ENCODE measurements around the gene ATP13A3.

The ATP13A3 gene

DNA sequence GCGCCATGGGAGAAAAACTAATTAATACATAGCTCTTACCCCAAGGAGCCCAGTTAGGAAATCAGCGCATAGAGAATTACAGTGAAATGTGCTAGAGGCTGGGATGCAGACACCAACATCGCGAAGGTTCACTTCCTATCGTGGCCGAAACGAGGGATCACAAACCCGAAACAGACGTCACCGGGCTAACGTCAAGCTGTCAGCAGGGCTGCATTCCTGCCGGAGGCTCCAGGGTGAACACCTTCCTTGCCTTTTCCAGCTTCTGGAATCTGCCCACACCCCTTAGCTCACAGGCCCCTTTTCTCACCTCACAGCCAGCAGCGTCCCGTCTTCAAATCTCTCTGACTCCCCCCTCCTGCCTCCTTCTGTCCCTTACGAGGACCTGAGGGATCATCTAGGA, 100.7 kb downstream of the ATP13A3 start:
- peaks cover 40 to 43% of the 10 kb centered on the region in 2 donors for H3K27me3 Mint-ChIP-seq
- H3K4me3 Mint-ChIP-seq: no peak overlapping the region
- peaks cover 3% of the 10 kb centered on the region for H3K36me3 Mint-ChIP-seq (ENCODE audit: insufficient read depth)
- no peak for DNase-seq
- no peak for ATAC-seq (replicated peaks)
- H3K27ac Mint-ChIP-seq: no peak overlapping the region
- H3K9me3 Mint-ChIP-seq: no peaks in the 10 kb centered on the region
- peaks cover 0 to 8% of the 10 kb centered on the region in 2 donors for H3K4me1 Mint-ChIP-seq (ENCODE audit: low read depth in 2 of 2)

DNA sequence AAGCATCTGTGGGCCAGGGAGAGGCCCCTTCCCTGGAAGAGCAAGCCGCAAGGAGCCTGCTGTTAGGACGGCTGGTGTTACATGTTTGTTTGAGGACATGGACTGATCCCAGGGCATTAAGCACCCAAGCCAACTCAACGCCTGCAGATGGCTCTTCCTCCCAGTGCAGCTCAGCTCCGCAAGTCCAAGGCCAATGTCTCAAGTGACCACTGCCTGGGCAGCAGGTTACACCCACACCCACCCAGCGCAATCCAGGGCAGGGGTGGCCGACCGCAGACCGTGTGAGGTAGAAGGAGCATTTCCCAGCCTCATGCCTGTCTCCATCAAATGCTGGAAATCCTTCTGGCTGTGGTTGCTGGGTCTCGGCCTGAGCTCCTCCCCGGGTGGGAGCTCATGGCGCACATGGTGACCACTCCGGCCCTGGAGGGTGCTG, 102.2 kb downstream of the ATP13A3 start:
- DNase-seq: no peak
- H3K36me3 Mint-ChIP-seq (ENCODE audit: insufficient read depth): peaks cover 3% of the 10 kb centered on the region
- H3K9me3 Mint-ChIP-seq: no peaks in the 10 kb centered on the region
- H3K4me3 Mint-ChIP-seq: no peak overlapping the region
- no peak overlapping the region for H3K27ac Mint-ChIP-seq
- no peak for ATAC-seq (replicated peaks)
- H3K27me3 Mint-ChIP-seq: peaks cover 37 to 53% of the 10 kb centered on the region in 2 donors
- peaks cover 0 to 8% of the 10 kb centered on the region in 2 donors for H3K4me1 Mint-ChIP-seq (ENCODE audit: low read depth in 2 of 2)

DNA sequence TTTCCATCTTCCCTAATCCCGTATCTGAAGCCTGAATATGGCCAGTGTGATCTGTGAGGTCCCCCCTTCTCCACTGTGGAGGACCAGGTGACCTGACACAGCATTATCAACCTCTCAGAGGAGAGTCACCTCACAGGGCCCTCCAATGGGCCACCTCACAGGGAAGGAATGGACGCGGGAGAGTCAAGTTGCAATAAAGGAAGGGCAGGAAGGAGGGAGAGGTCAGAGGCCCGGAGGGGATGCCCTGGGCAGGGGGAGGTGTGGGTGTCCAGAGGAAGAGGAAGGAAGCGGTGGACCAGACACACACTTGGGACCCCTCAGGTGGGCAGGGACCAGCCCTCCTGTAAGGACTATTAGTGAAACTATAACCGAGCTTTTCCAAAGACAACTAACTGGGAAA, 102.6 kb downstream of the ATP13A3 start:
- Mint-ChIP-seq H3K36me3 (ENCODE audit: insufficient read depth) (peaks cover 3% of the 10 kb centered on the region), H3K27ac (no peak overlapping the region), H3K27me3 (peaks cover 33 to 58% of the 10 kb centered on the region in 2 donors), H3K9me3 (no peaks in the 10 kb centered on the region), H3K4me1 (ENCODE audit: low read depth in 2 of 2) (peaks cover 0 to 5% of the 10 kb centered on the region in 2 donors), H3K4me3 (no peak overlapping the region)
- DNase-seq: no peak
- no peak for ATAC-seq (replicated peaks)

DNA sequence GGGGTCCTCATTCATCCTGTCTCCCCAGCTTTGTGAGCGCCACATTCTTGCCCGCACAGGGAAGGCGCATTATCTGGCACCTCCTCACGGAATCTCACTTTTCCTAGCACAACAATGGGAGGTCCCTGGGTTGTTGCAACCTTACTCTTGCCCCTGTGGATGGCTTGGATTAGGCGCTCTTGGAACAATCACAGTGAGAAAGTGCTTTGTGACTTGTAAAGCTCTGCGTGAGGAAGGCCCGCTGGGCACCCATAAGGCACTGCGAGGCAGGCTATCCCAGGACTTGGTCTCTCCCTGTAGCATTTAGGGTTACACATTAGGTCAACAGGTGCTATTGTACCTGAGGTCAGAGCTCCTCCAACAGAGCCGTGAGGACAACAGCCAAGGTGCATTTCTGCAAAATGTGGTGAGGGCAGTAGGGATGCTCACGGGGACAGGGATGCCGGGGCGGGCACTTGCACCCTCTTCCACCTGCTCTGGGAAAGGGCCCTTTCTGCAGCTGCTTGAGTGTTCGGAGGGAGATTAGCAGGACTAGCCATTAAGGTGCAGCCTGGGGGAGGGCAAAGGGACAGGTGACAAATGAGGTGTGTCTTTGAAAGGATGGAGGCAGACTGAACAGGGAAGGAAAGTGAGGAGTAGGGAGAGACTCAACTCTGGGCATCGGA, 103.4 kb downstream of the ATP13A3 start:
- H3K4me1 Mint-ChIP-seq (ENCODE audit: low read depth in 2 of 2): peaks cover 0 to 5% of the 10 kb centered on the region in 2 donors
- H3K9me3 Mint-ChIP-seq: no peaks in the 10 kb centered on the region
- peaks cover 3% of the 10 kb centered on the region for H3K36me3 Mint-ChIP-seq (ENCODE audit: insufficient read depth)
- no peak overlapping the region for H3K4me3 Mint-ChIP-seq
- no peak for ATAC-seq (replicated peaks)
- peaks cover 39 to 65% of the 10 kb centered on the region in 2 donors for H3K27me3 Mint-ChIP-seq
- DNase-seq: no peak
- H3K27ac Mint-ChIP-seq: no peak overlapping the region

- DNase-seq: no peak
- no peak for ATAC-seq (replicated peaks)
- Mint-ChIP-seq H3K36me3 (ENCODE audit: insufficient read depth) (peaks cover 3% of the 10 kb centered on the region), H3K4me1 (ENCODE audit: low read depth in 2 of 2) (peaks cover 0 to 5% of the 10 kb centered on the region in 2 donors), H3K4me3 (no peak overlapping the region), H3K27ac (no peak overlapping the region), H3K9me3 (no peaks in the 10 kb centered on the region), H3K27me3 (peaks cover 41 to 71% of the 10 kb centered on the region in 2 donors)
Observed at GRCh38 chr3:194382892-194383223, 103.9 kb downstream of the ATP13A3 start.

DNA sequence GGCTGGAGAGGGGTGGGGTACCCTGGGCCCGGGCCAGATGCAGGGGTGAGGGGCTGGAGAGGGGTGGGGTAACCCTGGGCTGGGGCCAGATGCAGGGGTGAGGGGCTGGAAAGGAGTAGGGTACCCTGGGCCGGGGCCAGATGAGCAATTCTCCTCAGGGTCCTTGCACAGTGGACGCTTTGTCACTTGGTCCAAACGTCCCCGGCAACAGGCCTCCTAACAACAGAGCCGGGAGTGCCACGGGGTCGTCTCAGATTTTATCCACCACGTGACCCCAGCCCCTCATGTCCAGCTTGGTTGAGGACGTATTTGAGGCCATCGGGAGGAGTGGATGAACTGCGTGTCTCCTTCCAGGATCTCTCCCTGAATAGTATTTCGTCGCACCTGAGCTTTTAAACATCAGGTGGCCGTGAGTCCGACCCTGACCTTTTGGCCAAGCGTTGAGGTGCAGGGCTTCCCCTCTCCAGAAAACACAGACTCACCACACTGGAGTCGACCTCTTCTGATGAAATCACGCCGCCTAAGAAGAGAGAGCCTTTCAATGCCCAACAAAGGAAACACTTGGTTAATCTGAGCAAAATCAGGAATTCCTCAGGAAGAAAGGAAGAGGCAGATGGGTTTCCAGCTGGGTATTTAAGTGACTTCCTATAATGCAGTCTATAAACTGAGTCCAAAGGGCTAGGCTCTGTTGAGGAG, 104.5 kb downstream of the ATP13A3 start:
- no peak overlapping the region for H3K4me3 Mint-ChIP-seq
- peaks cover 36 to 73% of the 10 kb centered on the region in 2 donors for H3K27me3 Mint-ChIP-seq
- H3K36me3 Mint-ChIP-seq (ENCODE audit: insufficient read depth): peaks cover 3% of the 10 kb centered on the region
- H3K4me1 Mint-ChIP-seq (ENCODE audit: low read depth in 2 of 2): peaks cover 0 to 5% of the 10 kb centered on the region in 2 donors
- ATAC-seq (replicated peaks) (no peak), DNase-seq (no peak)
- H3K27ac Mint-ChIP-seq: no peak overlapping the region
- H3K9me3 Mint-ChIP-seq: no peaks in the 10 kb centered on the region

GRCh38 chr3:194381460-194381875, 105.3 kb downstream of the ATP13A3 start:
- Mint-ChIP-seq H3K36me3 (ENCODE audit: insufficient read depth) (peaks cover 3% of the 10 kb centered on the region), H3K4me1 (ENCODE audit: low read depth in 2 of 2) (peaks cover 0 to 5% of the 10 kb centered on the region in 2 donors), H3K27me3 (peaks cover 31 to 81% of the 10 kb centered on the region in 2 donors), H3K27ac (no peak overlapping the region), H3K9me3 (no peaks in the 10 kb centered on the region), H3K4me3 (no peak overlapping the region)
- no peak for DNase-seq
- no peak for ATAC-seq (replicated peaks)

DNA sequence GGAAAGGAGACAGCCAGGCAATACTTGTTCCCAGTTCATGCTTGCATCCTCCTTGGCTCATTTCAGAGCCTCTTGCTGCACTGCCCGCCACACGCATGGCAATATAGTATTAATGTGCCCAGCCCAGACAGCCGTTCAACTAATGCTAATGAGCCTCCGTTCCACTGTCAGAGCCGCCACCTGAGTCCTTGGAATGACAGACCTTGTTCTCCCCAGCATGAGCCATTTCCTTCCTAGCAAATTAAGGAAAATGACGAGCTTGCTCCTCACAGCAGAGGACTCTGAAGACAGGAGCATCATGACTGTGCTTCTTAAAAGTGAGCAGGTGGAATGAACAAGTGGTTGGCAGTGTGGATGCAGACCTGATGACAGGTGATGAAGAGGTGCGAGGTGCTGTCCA, 106.5 kb downstream of the ATP13A3 start:
- H3K27me3 Mint-ChIP-seq: peaks cover 35 to 92% of the 10 kb centered on the region in 2 donors
- H3K9me3 Mint-ChIP-seq: no peaks in the 10 kb centered on the region
- peaks cover 3% of the 10 kb centered on the region for H3K36me3 Mint-ChIP-seq (ENCODE audit: insufficient read depth)
- DNase-seq (no peak), ATAC-seq (replicated peaks) (no peak)
- H3K27ac Mint-ChIP-seq: no peak overlapping the region
- H3K4me3 Mint-ChIP-seq: no peak overlapping the region
- H3K4me1 Mint-ChIP-seq (ENCODE audit: low read depth in 2 of 2): peaks cover 0 to 5% of the 10 kb centered on the region in 2 donors

- Mint-ChIP-seq H3K27ac (no peak overlapping the region), H3K9me3 (no peaks in the 10 kb centered on the region), H3K4me1 (ENCODE audit: low read depth in 2 of 2) (peaks cover 0 to 3% of the 10 kb centered on the region in 2 donors), H3K4me3 (no peak overlapping the region), H3K36me3 (ENCODE audit: insufficient read depth) (peaks cover 3% of the 10 kb centered on the region), H3K27me3 (peaks cover 42 to 92% of the 10 kb centered on the region in 2 donors)
- no peak for DNase-seq
- ATAC-seq (replicated peaks): no peak
Observed at GRCh38 chr3:194379651-194380050, 107.2 kb downstream of the ATP13A3 start.

DNA sequence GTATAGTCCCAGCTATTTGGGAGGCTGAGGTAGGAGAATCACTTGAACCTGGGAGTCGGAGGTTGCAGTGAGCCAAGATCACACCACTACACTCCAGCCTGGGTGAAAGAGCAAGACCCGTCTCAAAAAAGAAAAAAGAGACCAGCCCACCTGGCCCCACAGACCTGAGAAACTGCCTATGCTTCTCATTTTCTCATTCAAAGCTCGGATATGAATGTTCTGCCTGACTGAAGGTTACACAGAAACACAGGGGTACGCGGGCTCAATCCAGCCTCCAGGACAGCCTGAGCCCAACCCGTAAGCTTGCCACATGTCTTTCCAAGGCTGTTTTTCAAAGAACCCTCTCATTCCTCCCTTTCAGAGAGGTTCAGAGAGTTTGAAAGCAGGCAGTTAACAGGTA, 107.6 kb downstream of the ATP13A3 start:
- ATAC-seq (replicated peaks) (no peak), DNase-seq (no peak)
- Mint-ChIP-seq H3K9me3 (no peaks in the 10 kb centered on the region), H3K36me3 (ENCODE audit: insufficient read depth) (peaks cover 2% of the 10 kb centered on the region), H3K4me1 (ENCODE audit: low read depth in 2 of 2) (peaks cover 0 to 3% of the 10 kb centered on the region in 2 donors), H3K27me3 (peaks cover 41 to 90% of the 10 kb centered on the region in 2 donors), H3K4me3 (no peak overlapping the region), H3K27ac (no peak overlapping the region)

GRCh38 chr3:194377708-194378107, 109.1 kb downstream of the ATP13A3 start:
- DNase-seq (no peak), ATAC-seq (replicated peaks) (no peak)
- Mint-ChIP-seq H3K4me3 (no peak overlapping the region), H3K27me3 (peaks cover 27 to 90% of the 10 kb centered on the region in 2 donors), H3K4me1 (ENCODE audit: low read depth in 2 of 2) (peaks cover 0 to 3% of the 10 kb centered on the region in 2 donors), H3K27ac (no peak overlapping the region), H3K36me3 (ENCODE audit: insufficient read depth) (no peaks in the 10 kb centered on the region), H3K9me3 (no peaks in the 10 kb centered on the region)

DNA sequence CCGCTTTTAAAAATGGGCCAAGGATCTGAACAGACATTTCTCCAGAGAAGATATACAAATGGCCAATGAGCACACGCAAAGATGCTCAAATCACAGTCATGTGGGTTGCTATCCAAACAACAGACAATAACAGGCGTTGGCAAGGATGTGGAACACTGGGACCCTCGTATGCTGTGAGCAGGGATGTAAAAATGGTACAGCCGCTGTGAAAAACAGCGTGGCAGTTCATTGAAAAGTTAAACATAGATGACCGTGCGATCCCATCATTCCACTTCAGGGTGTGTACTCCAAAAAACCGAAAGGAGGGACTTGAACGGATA, 110.6 kb downstream of the ATP13A3 start:
- Mint-ChIP-seq H3K4me1 (ENCODE audit: low read depth in 2 of 2) (no peaks in the 10 kb centered on the region), H3K36me3 (ENCODE audit: insufficient read depth) (no peaks in the 10 kb centered on the region), H3K4me3 (no peak overlapping the region), H3K27ac (no peak overlapping the region), H3K27me3 (peaks cover 36 to 91% of the 10 kb centered on the region in 2 donors), H3K9me3 (no peaks in the 10 kb centered on the region)
- ATAC-seq (replicated peaks): no peak
- no peak for DNase-seq

DNA sequence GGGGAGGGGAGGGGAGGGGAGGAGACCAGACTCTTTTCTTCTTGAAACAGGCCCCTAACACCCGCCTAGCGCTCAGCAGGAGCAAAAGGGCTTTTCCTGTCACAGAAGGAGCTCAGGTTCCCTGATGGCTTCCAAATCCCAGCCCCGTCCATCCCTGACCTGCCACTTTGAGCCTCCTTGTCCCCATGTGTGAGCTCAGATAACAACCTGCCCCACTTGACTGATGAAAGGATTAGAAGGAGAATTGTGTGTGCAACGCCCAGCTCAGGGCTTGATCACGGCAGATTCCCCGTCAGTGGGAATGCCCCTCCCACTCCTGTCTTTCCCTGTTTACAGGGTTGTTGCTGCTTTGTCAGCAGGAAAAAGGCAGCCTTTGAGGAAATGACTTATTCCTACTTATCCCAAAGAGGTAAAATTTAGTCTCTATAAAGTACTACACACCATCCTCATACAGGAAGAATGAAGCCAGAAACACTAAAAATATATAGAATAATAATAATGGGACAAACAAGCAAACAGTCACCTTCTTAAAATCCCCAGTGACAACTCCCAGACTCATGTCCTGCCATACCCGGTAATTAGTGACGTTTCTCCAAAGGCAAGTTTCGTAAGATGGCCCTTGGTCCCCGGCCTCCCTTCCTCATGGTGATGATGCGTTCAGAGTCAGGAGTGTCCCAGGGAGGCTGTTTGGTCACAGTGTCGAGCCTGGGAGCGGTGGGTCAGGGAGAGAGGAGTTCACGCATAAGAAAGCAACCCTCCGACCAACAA, 111.1 kb downstream of the ATP13A3 start:
- no peaks in the 10 kb centered on the region for H3K4me1 Mint-ChIP-seq (ENCODE audit: low read depth in 2 of 2)
- no peak overlapping the region for H3K4me3 Mint-ChIP-seq
- H3K27ac Mint-ChIP-seq: no peak overlapping the region
- no peaks in the 10 kb centered on the region for H3K36me3 Mint-ChIP-seq (ENCODE audit: insufficient read depth)
- no peaks in the 10 kb centered on the region for H3K9me3 Mint-ChIP-seq
- H3K27me3 Mint-ChIP-seq: peaks cover 40 to 94% of the 10 kb centered on the region in 2 donors
- DNase-seq: no peak
- no peak for ATAC-seq (replicated peaks)
